H9 (cell line): ENCODE results near the gene GRIP1. TPM values are rescaled to one million over a fixed set of nuclear protein-coding genes. Genes with fewer than 3 reads are reported as not detected.

Source experiments
- DNase-seq: peaks from one replicate; pipeline ENCODE4 v3.0.0-alpha.2; 2017
- H2AFZ ChIP-seq: one replicate; pipeline ENCODE4 v1.6.1; 2013; ENCODE audit warnings: mild to moderate bottlenecking, low read length, control low read depth, moderate library complexity
- H2AK5ac ChIP-seq: 2 replicates; pipeline ENCODE4 v1.6.1; 2013; ENCODE audit warnings: low read length, control low read depth, mixed read lengths; ENCODE audit not compliant: insufficient read length
- H2BK120ac ChIP-seq: one replicate; pipeline ENCODE4 v1.6.1; 2013; ENCODE audit warnings: low read depth, mild to moderate bottlenecking, low read length, control low read depth, inconsistent platforms; ENCODE audit not compliant: poor library complexity, severe bottlenecking
- H2BK12ac ChIP-seq: 2 replicates; pipeline ENCODE4 v1.6.1; 2013; ENCODE audit warnings: low read length, control low read depth, mixed read lengths, low read depth; ENCODE audit not compliant: insufficient read length
- H2BK15ac ChIP-seq: 2 replicates; pipeline ENCODE4 v1.6.1; 2013; ENCODE audit warnings: low read depth, low read length, control low read depth
- H2BK20ac ChIP-seq: one replicate; pipeline ENCODE4 v1.6.1; 2013; ENCODE audit warnings: low read depth, mild to moderate bottlenecking, low read length, control low read depth, inconsistent platforms; ENCODE audit not compliant: poor library complexity, severe bottlenecking
- H2BK5ac ChIP-seq: 2 replicates; pipeline ENCODE4 v1.6.1; 2013; ENCODE audit warnings: low read length, control low read depth, mixed read lengths; ENCODE audit not compliant: insufficient read length
- H3K14ac ChIP-seq: 2 replicates; pipeline ENCODE4 v1.6.1; 2013; ENCODE audit warnings: low read length, control low read depth; ENCODE audit not compliant: insufficient read depth
- H3K18ac ChIP-seq: 2 replicates; pipeline ENCODE4 v1.6.1; 2013; ENCODE audit warnings: low read depth, mild to moderate bottlenecking, mixed read lengths, low read length, control low read depth; ENCODE audit not compliant: insufficient read length
- H3K23ac ChIP-seq: 2 replicates; pipeline ENCODE4 v1.6.1; 2013; ENCODE audit warnings: low read length, control low read depth, mixed read lengths, low read depth; ENCODE audit not compliant: insufficient read length
- H3K23me2 ChIP-seq: 2 replicates; pipeline ENCODE4 v1.6.1; 2013; ENCODE audit warnings: low read depth, mild to moderate bottlenecking, mixed read lengths, low read length, control low read depth; ENCODE audit not compliant: insufficient read length, poor library complexity, severe bottlenecking
- H3K27ac ChIP-seq: 2 replicates; pipeline ENCODE4 v1.5.1; 2013; ENCODE audit warnings: low read length, control low read depth, mixed read lengths, low read depth; ENCODE audit not compliant: insufficient read length
- H3K27me3 ChIP-seq: 2 replicates; pipeline ENCODE4 v1.6.1; 2013; ENCODE audit warnings: low read length, control low read depth, inconsistent platforms; ENCODE audit not compliant: insufficient read depth
- H3K4ac ChIP-seq: 2 replicates; pipeline ENCODE4 v1.6.1; 2013; ENCODE audit warnings: low read depth, mild to moderate bottlenecking, control low read depth, inconsistent platforms, low read length, moderate library complexity
- H3K4me1 ChIP-seq: 2 replicates; pipeline ENCODE4 v1.6.1; 2013; ENCODE audit warnings: low read length, control low read depth, inconsistent platforms; ENCODE audit not compliant: insufficient read depth
- H3K4me2 ChIP-seq: 2 replicates; pipeline ENCODE4 v1.6.1; 2013; ENCODE audit warnings: low read length, control low read depth, mixed read lengths; ENCODE audit not compliant: insufficient read length, insufficient read depth
- H3K56ac ChIP-seq: 2 replicates; pipeline ENCODE4 v1.6.1; 2013; ENCODE audit warnings: low read depth, mild to moderate bottlenecking, mixed read lengths, low read length, control low read depth; ENCODE audit not compliant: insufficient read length
- H3K79me1 ChIP-seq: 2 replicates; pipeline ENCODE4 v1.6.1; 2013; ENCODE audit warnings: low read depth, mild to moderate bottlenecking, moderate library complexity, low read length, control low read depth, inconsistent platforms; ENCODE audit not compliant: insufficient read depth, poor library complexity, severe bottlenecking
- H3K79me2 ChIP-seq: 2 replicates; pipeline ENCODE4 v1.6.1; 2013; ENCODE audit warnings: low read length, control low read depth, inconsistent platforms; ENCODE audit not compliant: insufficient read depth
- H3K9ac ChIP-seq: 2 replicates; pipeline ENCODE4 v1.6.1; 2013; ENCODE audit warnings: low read length, control low read depth, mixed read lengths; ENCODE audit not compliant: insufficient read length; ENCODE audit errors: extremely low read depth
- H3K9me3 ChIP-seq: one replicate; pipeline ENCODE4 v1.6.1; 2013; ENCODE audit warnings: low read depth, low read length, inconsistent platforms; ENCODE audit not compliant: control insufficient read depth
- H3T11ph ChIP-seq: one replicate; pipeline ENCODE4 v1.6.1; 2013; ENCODE audit warnings: mild to moderate bottlenecking, low read length, control low read depth, inconsistent platforms
- H4K20me1 ChIP-seq: one replicate; pipeline ENCODE4 v1.6.1; 2013; ENCODE audit not compliant: control insufficient read depth, insufficient read length, insufficient read depth
- H4K5ac ChIP-seq: 2 replicates; pipeline ENCODE4 v1.6.1; 2013; ENCODE audit warnings: low read depth, mild to moderate bottlenecking, mixed read lengths, low read length, control low read depth; ENCODE audit not compliant: insufficient read length
- H4K8ac ChIP-seq: replicated peaks from 2 replicates; pipeline ENCODE4 v1.6.1; 2013; ENCODE audit warnings: low read length, control low read depth, mixed read lengths, low read depth; ENCODE audit not compliant: insufficient read length
- H4K91ac ChIP-seq: 2 replicates; pipeline ENCODE4 v1.6.1; 2013; ENCODE audit warnings: low read depth, mild to moderate bottlenecking, moderate library complexity, mixed read lengths, low read length, control low read depth; ENCODE audit not compliant: insufficient read length
- H3K27ac Mint-ChIP-seq, 3 experiments: 2 replicates in 2 of 3; 3 replicates in 1 of 3; pipeline ENCODE4 v1.8.0; 2020 to 2021; ENCODE audit warnings: mixed read lengths in 3 of 3, mild to moderate bottlenecking in 1 of 3, moderate library complexity in 1 of 3
- H3K27me3 Mint-ChIP-seq: 2 replicates; pipeline ENCODE4 v1.8.0; 2021; ENCODE audit warnings: low read depth, mild to moderate bottlenecking, moderate library complexity, mixed read lengths
- H3K36me3 Mint-ChIP-seq, 3 experiments: 2 replicates in 2 of 3; 3 replicates in 1 of 3; pipeline ENCODE4 v1.8.0; 2020 to 2021; ENCODE audit warnings: low read depth in 3 of 3, mixed read lengths in 3 of 3; ENCODE audit not compliant: insufficient read depth in 1 of 3
- H3K4me1 Mint-ChIP-seq, 2 experiments: 2 replicates each; pipeline ENCODE4 v1.8.0; 2020; ENCODE audit warnings: mixed read lengths in 2 of 2
- H3K4me3 Mint-ChIP-seq, 2 experiments: 2 replicates in 1 of 2; 3 replicates in 1 of 2; pipeline ENCODE4 v1.8.0; 2020 to 2021; ENCODE audit warnings: mild to moderate bottlenecking in 2 of 2, mixed read lengths in 2 of 2, moderate library complexity in 1 of 2
- H3K9me3 Mint-ChIP-seq, 2 experiments: 2 replicates in 1 of 2; 3 replicates in 1 of 2; pipeline ENCODE4 v1.8.0; 2020; ENCODE audit warnings: mild to moderate bottlenecking in 2 of 2, mixed read lengths in 2 of 2, moderate library complexity in 1 of 2
- CTCF ChIP-seq: fragments of 200-600 bp; sonication (generic); conservative IDR thresholded peaks from 3 replicates; pipeline ENCODE4 v1.8.0; 2021; ENCODE audit warnings: antibody characterized with exemption, mild to moderate bottlenecking
- WGBS: extraction: QIAGEN DNeasy Blood & Tissue Kit; methylation state at CpG from one replicate; pipeline ENCODE4 v1.1.7; 2013; ENCODE audit warnings: missing lambda C conversion rate, low lambda C conversion rate, mixed read lengths; ENCODE audit not compliant: insufficient read length; ENCODE audit errors: extremely low coverage; 5-methylcytosine and 5-hydroxymethylcytosine counted together
- total RNA-seq: library from RNA; stranded (reverse); gene quantifications from 2 replicates; pipeline ENCODE4 v1.2.1, GENCODE V29; 2021

The GRIP1 gene
- total RNA-seq, 1 experiment from 2014 or later = 19.5 TPM

- Histone ChIP-seq H2BK120ac (no peak overlapping the region), H3K4me1 (peaks cover 4% of the 10 kb centered on the region), H3K23ac (no peak overlapping the region), H4K20me1 (no peaks in the 10 kb centered on the region), H2BK20ac (no peak overlapping the region), H3K18ac (no peak overlapping the region), H3K4me2 (no peak overlapping the region), H3K27ac (no peak overlapping the region), H3K79me1 (no peaks in the 10 kb centered on the region), H3K23me2 (no peaks in the 10 kb centered on the region), H3T11ph (no peak overlapping the region), H4K8ac (no peak overlapping the region), H2AFZ (no peak overlapping the region), H3K79me2 (no peaks in the 10 kb centered on the region), H3K4ac (no peak overlapping the region), H3K56ac (no peak overlapping the region), H4K91ac (no peak overlapping the region), H2BK12ac (no peak overlapping the region), H3K14ac (no peak overlapping the region), H3K27me3 (no peaks in the 10 kb centered on the region), H2AK5ac (no peak overlapping the region), H4K5ac (no peak overlapping the region), H3K9ac (no peak overlapping the region), H2BK5ac (no peak overlapping the region), H3K9me3 (no peaks in the 10 kb centered on the region), H2BK15ac (no peak overlapping the region)
- H3K27me3 Mint-ChIP-seq = no peaks in the 10 kb centered on the region
- no peaks in the 10 kb centered on the region for H3K9me3 Mint-ChIP-seq
- no peak overlapping the region for H3K4me3 Mint-ChIP-seq
- peaks cover 28 to 30% of the 10 kb centered on the region in 2 experiments for H3K4me1 Mint-ChIP-seq
- no peak for TF ChIP-seq CTCF
- WGBS = no CpG with 5 or more reads among the region's 3 CpGs
- H3K27ac Mint-ChIP-seq = no peak overlapping the region
- DNase-seq = no peak
- H3K36me3 Mint-ChIP-seq = no peaks in the 10 kb centered on the region
Measured at GRCh38 chr12:66603981-66604479, 74.8 kb downstream of the GRIP1 start.
